EL (cell line): ENCODE measurements around the gene NPDC1.

Experiments
- DNase-seq: peaks from one replicate; pipeline ENCODE4 v3.0.0-alpha.2; 2016

The NPDC1 gene

DNA sequence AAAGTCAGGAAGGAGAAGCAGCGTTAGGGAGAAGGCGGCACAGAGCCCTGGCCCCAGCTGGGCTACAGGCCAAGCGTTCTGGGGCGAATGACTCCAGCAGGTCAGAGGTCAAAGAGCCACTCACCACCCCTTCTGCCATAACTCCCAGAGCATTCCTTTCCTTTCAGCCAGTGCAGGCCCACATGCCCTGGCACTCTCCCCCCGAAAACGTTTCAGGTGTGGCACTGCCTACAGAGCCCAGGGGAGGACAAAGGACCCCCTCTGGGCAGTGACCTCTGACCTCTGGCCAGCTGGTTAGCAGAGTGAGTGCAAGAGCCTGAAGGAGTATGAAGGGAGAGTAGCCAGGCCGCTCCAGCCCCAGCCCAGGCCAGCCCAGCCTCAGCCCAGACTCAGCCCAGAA, 22.8 kb downstream of the NPDC1 start:
- no peak for DNase-seq

DNA sequence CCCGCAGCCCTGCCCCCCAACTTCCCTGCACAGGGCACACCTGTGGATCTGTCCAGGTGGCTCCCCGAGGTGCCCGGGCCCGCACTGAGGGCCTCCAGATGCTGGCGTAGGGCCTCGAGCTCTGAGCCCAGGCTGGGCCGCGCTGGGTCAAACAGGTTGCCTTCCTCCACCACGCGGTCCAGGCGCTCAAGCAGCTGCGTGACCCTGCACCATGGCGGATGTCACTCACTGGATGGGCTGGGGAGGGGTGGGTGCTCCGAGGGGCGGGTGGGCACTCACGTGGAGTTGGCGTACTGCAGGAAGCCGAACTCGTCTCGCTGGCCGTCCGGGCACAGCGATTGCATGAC, 23.3 kb downstream of the NPDC1 start:
- no peak for DNase-seq

DNA sequence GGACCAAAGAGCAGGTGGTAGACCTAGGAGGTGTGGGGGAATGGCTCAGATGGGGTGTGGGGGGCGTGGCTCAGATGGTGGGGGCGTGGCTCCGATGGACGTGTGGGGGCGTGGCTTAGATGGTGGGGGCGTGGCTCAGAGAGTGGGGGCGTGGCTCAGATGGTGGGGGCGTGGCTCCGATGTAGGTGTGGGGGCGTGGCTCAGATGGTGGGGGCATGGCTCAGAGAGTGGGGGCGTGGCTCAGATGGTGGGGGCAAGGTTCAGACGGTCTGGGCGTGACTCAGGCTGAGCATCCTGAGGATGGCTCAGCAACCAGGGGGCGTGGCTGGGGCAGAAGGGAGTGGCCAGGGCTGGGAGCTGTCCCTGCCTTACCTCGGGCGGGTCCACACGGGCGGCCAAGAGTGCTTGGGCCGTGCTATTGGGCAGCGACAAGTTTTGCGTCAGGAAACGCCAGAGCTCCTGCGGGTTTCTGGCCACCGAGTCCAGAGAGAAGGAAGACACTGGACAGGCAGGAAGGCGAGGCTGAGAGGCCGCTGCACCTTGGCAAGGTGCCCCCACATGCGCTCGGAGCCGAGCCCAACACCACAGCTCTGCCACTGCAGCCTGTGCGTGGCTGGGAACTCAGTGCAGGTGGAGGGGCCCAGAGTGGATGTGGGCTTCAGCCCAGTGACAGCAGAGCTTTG, 23.9 kb downstream of the NPDC1 start:
- peak; percentile 78 for DNase-seq

DNA sequence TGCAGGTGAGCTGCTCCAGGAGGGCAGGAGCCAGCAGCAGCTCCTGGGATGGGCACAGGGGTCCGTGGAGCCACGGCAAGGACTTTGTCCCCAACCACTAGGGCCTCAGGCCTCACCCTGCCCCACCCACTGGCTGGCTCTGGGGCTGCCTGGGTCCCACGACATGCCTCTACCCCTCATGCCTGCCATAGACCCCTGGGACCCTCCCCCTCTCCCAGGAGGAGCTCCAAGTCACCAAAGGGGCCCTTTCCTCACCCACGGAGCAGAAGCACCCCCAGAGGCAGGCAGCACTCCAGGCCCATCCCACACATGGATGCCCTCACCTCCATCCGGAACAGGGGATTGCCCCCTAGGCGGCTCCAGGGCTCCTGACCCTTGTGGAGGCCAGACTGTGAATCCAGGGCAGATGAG, 24.4 kb downstream of the NPDC1 start:
- DNase-seq = no peak

DNA sequence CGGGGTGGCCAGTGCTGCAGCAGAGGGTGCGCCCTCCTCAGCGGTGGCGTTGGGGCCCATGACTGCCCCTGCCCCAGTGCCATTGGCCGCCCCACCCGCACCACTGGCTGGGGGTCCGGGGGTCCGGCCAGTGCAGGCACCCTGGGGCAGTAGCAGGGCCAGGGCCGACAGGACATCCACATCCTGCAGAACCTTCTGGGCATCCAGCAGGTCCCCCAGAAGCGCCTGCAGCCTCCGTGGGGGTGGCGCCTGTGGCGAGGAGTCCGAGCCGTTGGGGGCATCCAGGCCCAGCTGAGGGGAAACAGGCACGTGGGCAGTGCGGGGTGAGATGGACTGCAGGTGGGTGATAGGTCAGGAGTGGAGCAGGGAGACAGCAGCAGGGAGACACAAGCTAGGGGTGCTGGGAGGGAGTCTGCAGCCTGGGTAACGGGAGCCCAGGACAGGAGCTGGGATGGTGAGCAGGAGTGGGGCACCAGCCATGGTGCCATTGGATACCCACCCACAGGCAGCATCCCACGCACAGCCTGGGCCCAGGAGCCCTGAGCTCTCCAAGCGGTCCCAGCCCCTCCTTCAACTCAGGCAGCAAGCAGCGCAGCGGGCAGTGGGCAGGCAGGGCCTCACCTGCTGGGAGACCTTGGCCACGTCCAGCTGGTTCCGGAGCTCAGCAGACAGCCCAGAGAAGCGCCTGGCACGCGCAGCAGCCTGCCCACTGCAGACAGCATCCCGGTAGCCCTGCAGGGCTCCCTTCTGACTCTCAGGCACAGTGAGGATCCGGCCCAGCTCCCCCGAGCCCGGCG, 25.0 kb downstream of the NPDC1 start:
- no peak for DNase-seq

DNA sequence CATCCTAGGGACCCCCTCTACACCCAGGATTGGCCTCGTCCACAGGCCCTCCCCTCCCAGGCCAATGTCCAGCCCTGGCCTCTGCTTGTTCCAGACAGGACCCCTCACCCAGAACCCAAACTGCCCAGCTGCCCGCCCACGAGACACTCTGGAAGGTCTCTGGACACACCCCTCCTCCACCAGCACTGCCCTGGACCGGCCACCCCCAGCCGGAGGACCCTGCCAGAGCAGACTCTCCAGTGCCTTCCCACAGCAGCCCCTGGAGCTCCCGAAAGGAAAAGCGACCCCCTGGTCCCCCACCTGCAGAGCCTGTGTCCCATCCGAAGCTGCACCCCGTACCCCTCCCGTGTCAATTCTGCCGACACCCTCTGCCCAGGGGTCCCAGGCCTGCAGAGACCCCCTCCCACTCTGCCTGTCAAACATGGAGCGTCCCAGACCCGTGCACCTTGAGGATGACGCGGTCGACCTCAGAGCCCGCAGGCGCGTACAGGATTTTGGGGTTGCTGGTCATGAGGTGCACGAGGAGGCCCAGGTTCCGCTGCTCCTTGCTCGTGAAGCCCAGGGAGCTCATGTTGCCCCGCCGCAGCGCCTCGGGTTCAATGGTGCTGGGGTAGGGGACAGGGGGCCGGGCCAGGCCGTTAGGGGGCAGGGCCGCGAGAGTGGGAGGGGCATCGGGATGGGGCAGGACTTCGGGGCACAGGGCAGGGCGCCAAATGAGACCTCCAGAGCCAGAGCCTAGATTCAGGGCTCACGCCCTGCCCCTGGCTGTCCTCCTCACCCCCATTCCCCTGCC, 25.9 kb downstream of the NPDC1 start:
- no peak for DNase-seq

DNA sequence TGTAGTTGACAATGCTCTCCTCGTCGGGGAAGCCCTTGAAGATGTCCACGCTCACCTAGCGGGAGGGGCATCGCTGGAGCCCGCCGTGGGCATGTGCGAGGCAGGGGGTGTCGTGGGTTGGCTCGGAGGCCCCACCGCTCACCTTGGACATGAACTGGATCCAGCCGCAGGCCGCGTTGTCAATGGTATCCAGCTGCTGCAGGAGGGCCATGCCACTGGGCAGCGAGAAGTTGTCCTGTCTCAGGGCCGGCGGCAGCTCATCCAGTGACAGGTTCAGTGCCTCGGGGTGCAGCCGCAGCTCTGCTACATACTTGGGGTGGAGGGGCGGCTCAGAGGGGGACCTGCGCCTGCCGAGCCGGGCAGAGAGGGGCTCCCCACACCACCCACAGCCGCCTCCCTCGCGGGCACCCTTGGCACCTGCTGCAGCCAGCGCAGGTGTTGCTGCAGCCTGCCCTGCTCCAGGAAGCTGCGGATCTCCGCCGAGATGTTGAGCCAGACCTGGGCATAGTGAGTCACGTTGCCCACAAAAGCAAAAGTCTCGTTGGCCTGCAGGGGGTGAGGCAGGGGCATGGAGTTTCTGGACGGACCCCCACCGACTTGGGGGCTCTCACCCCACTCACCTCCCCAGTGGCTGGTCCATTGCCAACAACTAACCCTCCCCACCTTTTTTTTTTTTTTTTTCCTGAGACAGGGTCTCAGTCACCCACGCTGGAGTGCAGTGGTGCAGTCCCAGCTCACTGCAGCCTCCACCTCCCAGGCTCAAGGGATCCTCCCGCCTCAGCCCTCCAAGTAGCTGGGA, 27.0 kb downstream of the NPDC1 start:
- DNase-seq = no peak

DNA sequence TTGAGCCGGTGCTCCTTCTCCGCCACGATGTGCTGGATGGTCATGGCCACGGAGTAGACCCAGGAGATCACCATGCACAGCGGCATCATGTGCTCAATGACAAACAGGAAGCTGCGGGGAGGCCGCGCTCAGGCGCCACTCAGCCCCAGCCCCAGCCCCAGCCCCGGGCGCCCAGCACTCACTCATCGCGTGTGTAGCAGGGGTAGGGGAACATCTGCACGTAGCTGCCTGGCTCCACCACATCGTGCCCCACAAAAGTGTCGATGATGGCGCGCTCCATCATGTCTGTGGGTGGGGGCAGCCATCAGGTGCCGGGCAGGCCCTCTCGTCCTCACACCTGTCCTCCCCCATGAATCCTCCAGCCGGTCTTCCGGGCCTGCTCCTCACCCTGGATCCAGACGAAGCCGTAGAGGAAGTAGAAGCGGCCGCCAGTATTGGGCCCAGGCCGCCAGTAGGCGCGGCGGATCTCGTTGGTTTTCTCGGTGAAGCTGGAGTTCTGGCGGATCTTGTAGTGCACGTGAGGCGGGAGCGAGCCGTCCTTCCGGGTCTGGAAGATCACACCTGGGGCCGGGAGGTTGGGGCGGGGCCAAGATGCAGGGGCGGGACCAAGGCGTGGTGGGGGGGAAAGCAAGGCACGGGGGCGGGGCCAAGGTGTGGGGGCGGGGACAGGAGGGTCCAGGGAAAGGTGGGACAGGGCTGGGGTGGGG, 28.0 kb downstream of the NPDC1 start:
- no peak for DNase-seq

DNA sequence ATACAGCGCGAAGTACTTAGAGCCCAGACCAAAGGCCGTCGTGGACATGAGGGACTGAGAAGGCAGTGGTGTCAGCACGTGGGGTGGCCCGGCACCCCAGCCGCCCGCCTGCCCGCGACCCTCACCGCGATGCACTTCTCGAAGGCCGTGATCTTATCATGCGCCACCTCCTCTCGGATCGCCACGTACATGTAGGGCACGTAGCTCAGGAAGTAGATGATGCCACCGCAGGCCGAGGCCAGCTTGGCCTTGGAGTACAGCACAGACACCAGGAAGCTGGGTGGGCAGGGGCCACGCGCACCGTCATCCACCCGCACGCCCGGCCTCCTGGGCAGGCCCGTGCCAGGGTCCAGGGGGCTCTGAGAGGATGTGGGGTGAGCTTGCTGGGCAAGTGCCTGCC, 28.9 kb downstream of the NPDC1 start:
- DNase-seq = no peak

DNA sequence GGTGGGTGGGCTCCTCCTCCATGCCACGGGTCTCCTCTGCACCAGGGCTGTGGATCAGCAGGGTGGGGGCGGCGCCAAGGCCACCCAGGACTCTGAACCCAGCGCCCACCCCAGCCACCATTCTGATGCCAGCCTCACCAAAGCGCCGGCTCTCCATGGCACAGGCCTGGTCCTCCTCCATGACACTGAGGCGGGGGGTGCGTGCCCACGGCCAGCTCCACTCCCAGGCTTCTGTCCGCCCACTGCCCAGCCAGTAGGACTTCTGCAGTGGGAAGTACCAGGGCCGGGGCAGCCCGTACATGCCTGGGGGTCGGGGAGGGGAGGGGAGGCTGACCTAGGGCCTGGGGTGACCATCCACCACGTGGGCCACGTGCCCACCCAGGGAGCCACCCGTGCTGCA, 29.5 kb downstream of the NPDC1 start:
- DNase-seq = no peak

DNA sequence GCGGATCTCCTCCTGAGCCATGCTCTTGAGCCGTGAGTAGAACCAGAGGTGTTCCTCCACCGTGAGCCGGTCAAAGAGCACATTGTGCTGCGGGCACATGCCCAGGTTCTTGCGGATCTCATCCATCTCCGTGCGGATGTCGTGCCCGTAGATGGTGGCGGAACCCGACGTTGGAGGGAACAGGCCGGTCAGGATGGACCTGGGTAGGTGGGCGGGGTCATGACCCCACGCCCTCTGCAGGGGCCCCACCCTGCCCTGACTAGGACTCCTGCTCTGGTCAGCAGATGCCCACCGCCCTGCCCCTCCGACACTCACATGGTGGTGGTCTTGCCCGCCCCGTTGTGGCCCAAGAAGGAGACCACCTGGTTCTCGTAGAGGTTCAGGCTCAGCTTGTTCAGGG, 30.0 kb downstream of the NPDC1 start:
- no peak for DNase-seq

DNA sequence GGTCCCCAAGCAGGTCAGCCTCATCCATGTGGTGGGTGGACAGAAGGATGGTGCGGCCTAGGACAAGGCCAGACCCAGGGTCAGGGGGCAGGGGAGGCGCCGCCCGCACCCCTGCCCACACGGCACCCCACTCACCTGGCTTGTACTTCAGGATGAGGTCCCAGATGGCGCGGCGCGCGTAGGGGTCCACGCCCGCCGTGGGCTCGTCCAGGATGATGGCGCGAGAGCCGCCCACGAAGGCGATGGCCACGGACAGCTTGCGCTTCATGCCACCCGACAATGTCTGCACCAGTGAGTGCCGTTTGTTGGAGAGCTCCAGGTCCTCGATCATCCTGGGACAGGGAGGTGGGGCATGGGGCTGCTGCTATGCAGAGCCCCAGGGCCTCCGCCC, 30.4 kb downstream of the NPDC1 start:
- DNase-seq = no peak

DNA sequence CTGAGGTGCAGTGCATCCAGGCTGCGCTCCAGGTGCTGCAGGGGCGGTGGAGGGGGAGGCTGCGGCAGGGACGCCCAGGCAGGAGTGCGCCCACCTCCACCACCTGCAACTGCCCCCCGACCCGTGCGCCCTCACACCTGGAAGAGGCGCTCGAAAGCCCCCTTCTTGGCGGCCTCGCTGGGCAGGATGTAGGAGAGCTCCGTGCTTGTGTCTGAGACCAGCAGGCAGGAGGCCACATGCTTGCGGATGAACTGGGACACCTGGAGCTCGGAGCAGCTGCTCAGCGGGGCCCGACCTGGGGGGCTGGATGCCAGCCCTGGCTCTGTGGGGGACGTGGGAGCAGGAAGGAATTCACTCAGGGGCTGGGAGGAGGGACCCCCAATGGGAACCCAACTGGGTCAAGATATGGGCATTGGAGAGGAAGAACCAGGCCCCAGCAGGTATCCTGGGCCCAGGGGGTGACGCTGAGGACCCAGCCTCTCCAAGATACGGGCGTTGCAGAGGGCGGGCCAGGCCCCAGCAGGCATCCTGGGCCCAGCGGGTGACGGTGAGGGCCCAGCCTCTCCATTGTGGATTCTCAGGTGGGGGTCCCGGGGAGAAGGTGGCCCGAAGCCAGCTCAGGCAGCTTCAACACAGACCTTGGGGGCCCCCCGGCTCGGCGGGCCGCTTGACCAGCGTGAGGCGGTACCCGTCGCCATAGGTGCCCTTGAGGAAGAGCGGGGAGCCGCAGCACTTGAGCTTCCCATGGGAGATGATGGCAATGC, 31.0 kb downstream of the NPDC1 start:
- no peak for DNase-seq

DNA sequence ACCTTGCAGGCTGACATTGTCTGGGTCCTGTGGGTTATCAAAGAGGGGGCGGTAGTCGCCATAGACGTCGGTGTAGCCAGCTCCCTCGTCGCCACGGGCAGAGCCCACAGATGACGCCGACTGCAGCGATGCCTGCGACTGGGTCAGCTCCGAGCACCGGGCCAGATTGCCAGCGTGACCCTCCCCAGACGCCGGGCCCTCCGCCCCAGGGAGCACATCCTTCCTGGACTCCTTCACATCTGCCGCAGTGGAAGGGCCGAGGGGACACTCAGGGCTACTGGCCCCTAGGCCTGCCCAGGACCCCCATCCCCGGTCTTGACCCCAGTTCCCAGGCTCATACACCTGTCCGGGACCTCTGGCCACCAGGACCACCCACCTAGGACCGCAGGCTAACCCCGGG, 31.8 kb downstream of the NPDC1 start:
- DNase-seq = no peak

DNA sequence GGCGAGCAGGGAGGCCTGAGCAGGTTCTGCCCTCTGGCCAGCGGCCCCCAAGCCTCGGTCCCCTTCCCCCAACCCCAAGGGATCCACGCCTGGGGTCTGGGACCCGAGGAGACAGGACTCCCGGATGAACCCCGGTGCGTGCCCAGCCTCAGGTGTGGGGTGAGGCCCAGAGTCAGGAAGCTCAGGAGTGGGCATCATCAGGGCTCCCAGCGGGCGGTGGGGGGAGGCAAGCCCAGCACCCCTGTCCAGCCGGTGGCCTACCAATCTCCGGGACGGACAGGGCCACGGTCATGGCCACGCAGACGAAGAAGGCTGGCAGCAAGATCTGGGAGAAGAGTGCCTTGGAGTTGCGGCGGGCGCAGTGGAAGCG, 32.4 kb downstream of the NPDC1 start:
- no peak for DNase-seq

DNA sequence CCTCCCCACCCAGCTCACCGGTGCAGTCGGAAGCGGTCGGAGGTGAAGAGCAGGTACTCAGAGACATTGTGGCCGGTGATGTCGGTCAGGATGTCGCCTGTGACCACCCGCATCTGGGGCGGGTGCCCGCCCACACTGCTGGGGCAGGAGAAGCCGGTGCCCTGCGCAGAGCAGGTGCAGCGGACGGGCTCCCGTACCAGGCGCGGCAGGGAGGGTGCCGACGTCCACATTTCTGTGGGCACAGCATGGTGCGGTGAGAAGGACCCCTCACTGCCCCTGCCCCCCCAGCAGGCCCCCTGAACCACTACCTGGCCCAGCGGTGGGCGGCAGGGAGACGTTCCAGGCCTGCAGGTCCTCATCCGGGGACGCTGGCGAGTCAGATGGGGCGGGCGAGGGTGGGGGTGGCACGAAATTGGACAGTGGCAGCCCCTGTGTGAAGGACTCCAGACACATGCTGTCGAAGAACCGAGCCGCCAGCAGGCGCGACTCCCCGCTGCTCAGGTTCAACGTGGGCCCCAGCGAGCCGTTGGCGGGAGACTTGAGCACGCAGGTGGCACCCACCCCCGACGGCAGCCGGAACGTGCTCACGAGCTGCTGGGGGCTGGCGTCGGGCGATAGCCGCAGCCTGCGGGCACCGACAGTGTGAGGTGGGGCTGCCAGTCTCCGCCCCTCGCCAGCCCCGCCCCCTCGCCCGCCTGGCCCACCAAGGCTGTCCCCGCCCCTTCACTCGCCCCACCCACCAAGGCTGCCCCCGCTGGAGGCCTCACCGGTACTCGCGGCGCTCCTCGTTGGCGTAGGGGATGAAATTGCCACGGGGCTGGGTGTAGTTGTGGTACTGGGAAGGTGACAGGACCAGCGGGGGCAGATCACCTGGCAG, 33.0 kb downstream of the NPDC1 start:
- DNase-seq = no peak

DNA sequence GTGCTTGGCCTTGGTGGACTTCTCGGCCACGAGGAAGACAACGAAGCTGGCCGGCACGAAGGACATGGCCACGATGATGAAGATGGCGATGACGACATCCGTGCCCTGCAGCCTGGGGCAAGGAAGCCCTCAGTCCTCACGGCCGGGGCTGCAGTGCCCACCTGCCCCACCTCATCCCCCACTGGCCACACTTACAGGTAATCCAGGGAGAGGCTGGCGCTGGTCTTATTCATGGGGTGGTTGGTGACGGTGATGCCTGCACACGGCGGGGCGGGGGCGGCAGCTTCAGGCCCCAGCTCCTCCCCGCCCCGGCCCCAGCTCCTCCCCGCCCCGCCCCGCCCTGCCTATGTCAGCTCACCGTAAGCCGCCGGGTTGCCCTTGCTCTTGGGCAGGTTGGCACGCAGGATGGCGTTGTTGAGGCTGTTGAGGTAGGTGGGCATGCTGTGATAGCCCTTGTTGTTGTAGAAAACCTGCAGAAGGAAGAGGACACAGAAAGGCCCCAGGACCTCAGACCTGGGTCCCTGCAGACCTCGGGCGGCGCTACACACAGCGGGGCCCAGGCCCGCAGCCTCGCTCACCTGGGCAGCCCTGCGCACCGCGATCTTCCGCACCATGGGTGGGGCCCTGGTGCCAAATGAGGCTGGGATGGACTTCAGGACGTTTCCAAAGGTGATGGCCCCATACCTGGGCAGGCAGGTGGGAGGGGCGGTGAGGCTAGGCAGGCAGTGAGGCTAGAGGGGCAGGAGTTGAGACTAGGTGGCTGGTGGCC, 33.9 kb downstream of the NPDC1 start:
- DNase-seq = no peak

DNA sequence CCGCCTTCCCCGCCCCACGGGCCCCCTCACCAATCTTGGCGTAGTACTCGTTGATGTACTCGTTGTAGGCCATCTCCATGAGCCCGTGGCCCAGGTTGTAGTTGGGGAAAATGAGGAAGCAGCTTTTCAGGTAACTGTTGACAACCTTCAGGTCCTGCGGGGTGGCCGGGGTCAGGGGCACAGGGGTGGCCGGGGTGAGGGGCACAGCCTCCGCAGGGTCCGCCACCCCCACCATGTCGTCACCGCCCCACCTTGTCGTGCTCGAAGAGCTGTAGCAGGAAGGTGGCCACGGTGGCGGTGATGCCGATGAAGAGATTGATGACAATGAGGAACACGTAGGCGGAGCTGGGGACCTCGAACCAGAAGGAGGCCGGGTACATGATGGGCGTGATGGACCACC, 34.8 kb downstream of the NPDC1 start:
- no peak for DNase-seq

DNA sequence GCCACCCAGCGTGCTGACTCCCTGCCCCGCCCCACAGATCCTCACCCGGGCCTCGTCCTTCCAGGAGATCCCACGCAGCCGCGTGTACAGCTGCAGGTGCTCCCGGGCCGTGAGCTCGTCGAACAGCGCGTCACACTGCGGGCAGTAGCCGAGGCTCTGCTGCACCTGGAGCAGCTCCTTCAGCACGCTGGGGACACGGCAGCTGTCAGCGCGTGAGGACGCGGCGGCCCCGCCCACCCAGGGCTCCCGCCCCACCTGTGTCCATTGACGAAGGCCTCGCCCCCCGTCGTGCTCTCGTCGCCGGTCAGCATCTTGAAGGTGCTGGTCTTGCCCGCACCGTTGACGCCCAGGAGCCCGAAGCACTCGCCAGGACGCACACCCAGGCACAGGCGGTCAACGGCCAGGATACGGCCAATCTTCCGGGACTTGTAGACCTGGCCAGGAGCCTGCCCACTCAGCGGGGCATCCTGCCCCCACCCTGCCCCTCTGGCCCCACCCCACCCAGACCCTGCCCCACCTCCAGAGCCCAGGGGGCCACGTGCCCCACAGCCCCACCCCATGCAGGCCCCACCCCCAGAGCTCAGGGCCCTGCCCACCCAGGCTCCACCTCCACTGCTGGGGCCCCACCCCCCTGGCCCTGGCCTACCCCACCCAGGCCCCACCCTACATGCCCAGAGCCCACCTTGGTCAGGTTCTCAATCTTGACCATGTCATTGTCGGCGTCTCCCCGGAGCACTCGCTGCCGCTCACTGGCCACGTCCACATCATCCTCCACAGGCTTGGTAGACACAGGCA, 35.8 kb downstream of the NPDC1 start:
- no peak for DNase-seq
